HepG2 (cell line): ENCODE results near the gene UBE2O.

Experiments
- CTCF ChIP-seq: sonication (generic); formaldehyde crosslinking; IDR thresholded peaks from 2 replicates; pipeline ENCODE4 v1.5.0; 2020; ENCODE audit warnings: mild to moderate bottlenecking, missing genetic modification reagents, moderate library complexity
- DR1 ChIP-seq: sonication (generic); formaldehyde crosslinking; IDR thresholded peaks from 2 replicates; pipeline ENCODE4 v1.8.0; 2021; ENCODE audit warnings: mild to moderate bottlenecking, missing genetic modification reagents, inconsistent platforms
- KDM4B ChIP-seq: sonication (generic); formaldehyde crosslinking; IDR thresholded peaks from 2 replicates; pipeline ENCODE4 v1.4.0; 2020; ENCODE audit warnings: missing genetic modification reagents
- MTA1 ChIP-seq: sonication (generic); formaldehyde crosslinking; IDR thresholded peaks from 2 replicates; pipeline ENCODE4 v1.4.0; 2020; ENCODE audit warnings: missing genetic modification reagents, mild to moderate bottlenecking, borderline replicate concordance
- NPAS2 ChIP-seq: sonication (generic); formaldehyde crosslinking; IDR thresholded peaks from 2 replicates; pipeline ENCODE4 v1.8.0; 2022; ENCODE audit warnings: mild to moderate bottlenecking, missing genetic modification reagents, borderline replicate concordance
- POLR2A ChIP-seq, 2 experiments: IDR thresholded peaks; 2 replicates each; pipeline ENCODE4 v1.6.1; 2011; ENCODE audit warnings: low read depth in 2 of 2, low read length in 2 of 2, mild to moderate bottlenecking in 1 of 2, moderate library complexity in 1 of 2; ENCODE audit not compliant: insufficient read depth in 1 of 2
- RFX5 ChIP-seq: IDR thresholded peaks from 2 replicates; pipeline ENCODE4 v1.6.1; 2011; ENCODE audit warnings: low read depth, low read length, improper control_type of control experiment
- SMAD1 ChIP-seq: sonication (generic); formaldehyde crosslinking; IDR thresholded peaks from 2 replicates; pipeline ENCODE4 v1.4.0; 2020; ENCODE audit warnings: missing genetic modification reagents, low read depth, mild to moderate bottlenecking, borderline replicate concordance
- TARDBP ChIP-seq: sonication (generic); formaldehyde crosslinking; IDR thresholded peaks from 2 replicates; pipeline ENCODE4 v1.8.0; 2022; ENCODE audit warnings: mild to moderate bottlenecking, missing genetic modification reagents
- ZBTB42 ChIP-seq: sonication (generic); formaldehyde crosslinking; IDR thresholded peaks from 2 replicates; pipeline ENCODE4 v1.5.0; 2020; ENCODE audit warnings: mild to moderate bottlenecking, missing genetic modification reagents
- ZFP37 ChIP-seq: sonication (generic); formaldehyde crosslinking; IDR thresholded peaks from 2 replicates; pipeline ENCODE4 v1.4.0; 2020; ENCODE audit warnings: missing genetic modification reagents, borderline replicate concordance
- ZNF83 ChIP-seq: sonication (generic); formaldehyde crosslinking; IDR thresholded peaks from 2 replicates; pipeline ENCODE4 v1.4.0; 2020; ENCODE audit warnings: missing genetic modification reagents, mild to moderate bottlenecking, borderline replicate concordance

- TF ChIP-seq MTA1 (CRISPR knock-in tag) (no peak), DR1 (CRISPR knock-in tag) (no peak), KDM4B (CRISPR knock-in tag) (0 out of 2 replicates have a peak, but pooled peaks have one; percentile 21), ZBTB42 (CRISPR knock-in tag) (no peak), TARDBP (CRISPR knock-in tag) (no peak), ZNF83 (CRISPR knock-in tag) (no peak), NPAS2 (CRISPR knock-in tag) (no peak), POLR2A (IDR thresholded peaks at IDR 0.05; ENCODE audit: insufficient read depth in 1 of 2, low read depth in 2 of 2, low read length in 2 of 2) (no peak; a peak in 1 of 4 replicates), CTCF (peak; percentile 18; the same call in 1 of the 2 replicates), SMAD1 (CRISPR knock-in tag) (no peak), RFX5 (no peak), ZFP37 (CRISPR knock-in tag) (0 out of 2 replicates have a peak, but pooled peaks have one; percentile 20)
These were observed 69.3 kb downstream of the UBE2O start for GRCh38 chr17:76383546-76384221.
